ENCODE data around the gene FUBP1. TPM values are rescaled to one million over a fixed set of nuclear protein-coding genes. Genes with fewer than 3 reads are reported as not detected.

The FUBP1 gene
- polyA plus RNA-seq, 3 donors, result 16.5 to 47.3 (median 16.5) TPM

- intact Hi-C loops (cut with micrococcal nuclease), result no loop called here
- Histone ChIP-seq H3K4me2 (replicated peaks; ENCODE audit: extremely low read depth, low read length, poor library complexity, severe bottlenecking) (no peak overlapping the region), H3K27ac (ENCODE audit: low read depth in 1 of 2, low read length in 2 of 2) (no peak overlapping the region), H3K9ac (ENCODE audit: insufficient read depth, low read length, poor library complexity, severe bottlenecking) (no peak overlapping the region), H3K79me2 (ENCODE audit: insufficient read depth, low read length) (peaks cover 92% of the 10 kb centered on the region), H3K4me3 (replicated peaks in 1 of 3; ENCODE audit: low read depth in 2 of 3, low read length in 3 of 3) (no peak overlapping the region), H3K36me3 (replicated peaks in 1 of 2; ENCODE audit: control insufficient read depth in 1 of 2, insufficient read depth in 2 of 2, low read length in 2 of 2) (peaks cover 64 to 80% of the 10 kb centered on the region in 2 donors), H3K27me3 (ENCODE audit: control insufficient read depth in 2 of 2, insufficient read depth in 2 of 2, low read length in 2 of 2) (no peaks in the 10 kb centered on the region), H3K9me3 (replicated peaks in 1 of 2; ENCODE audit: control insufficient read depth in 1 of 2, insufficient read depth in 1 of 2, low read length in 2 of 2) (no peaks in the 10 kb centered on the region), H4K20me1 (ENCODE audit: insufficient read depth, low read length) (peaks cover 100% of the 10 kb centered on the region), H3K4me1 (ENCODE audit: control insufficient read depth in 1 of 2, insufficient read depth in 2 of 2, low read length in 2 of 2) (no peaks in the 10 kb centered on the region), H2AFZ (ENCODE audit: insufficient read depth, low read depth, low read length, poor library complexity, severe bottlenecking) (no peak overlapping the region)
- DNase-seq, result no peak
- Mint-ChIP-seq H3K36me3 (peaks cover 46 to 67% of the 10 kb centered on the region in 2 donors), H3K27me3 (ENCODE audit: low read depth in 3 of 3) (no peaks in the 10 kb centered on the region), H3K4me1 (peaks cover 4% of the 10 kb centered on the region), H3K27ac (no peak overlapping the region), H3K4me3 (no peak overlapping the region), H3K9me3 (peaks cover 0 to 1% (median 0%) of the 10 kb centered on the region in 7 donors)
- WGBS (ENCODE audit: insufficient coverage), result no CpG with 5 or more reads among the region's 1 CpG
- no peak for TF ChIP-seq CTCF (IDR thresholded peaks at IDR 0.05)
Observed at GRCh38 chr1:77970192-77970591, 8.7 kb downstream of the FUBP1 start.

- Histone ChIP-seq H3K27me3 (ENCODE audit: control insufficient read depth in 2 of 2, insufficient read depth in 2 of 2, low read length in 2 of 2) (no peaks in the 10 kb centered on the region), H3K4me3 (replicated peaks in 1 of 3; ENCODE audit: low read depth in 2 of 3, low read length in 3 of 3) (no peak overlapping the region), H3K9ac (ENCODE audit: insufficient read depth, low read length, poor library complexity, severe bottlenecking) (no peak overlapping the region), H3K9me3 (replicated peaks in 1 of 2; ENCODE audit: control insufficient read depth in 1 of 2, insufficient read depth in 1 of 2, low read length in 2 of 2) (no peaks in the 10 kb centered on the region), H3K27ac (ENCODE audit: low read depth in 1 of 2, low read length in 2 of 2) (peak overlapping the region in 1 of 2 donors; percentile 1), H3K4me1 (ENCODE audit: control insufficient read depth in 1 of 2, insufficient read depth in 2 of 2, low read length in 2 of 2) (no peaks in the 10 kb centered on the region), H4K20me1 (ENCODE audit: insufficient read depth, low read length) (peaks cover 88% of the 10 kb centered on the region), H2AFZ (ENCODE audit: insufficient read depth, low read depth, low read length, poor library complexity, severe bottlenecking) (no peak overlapping the region), H3K36me3 (replicated peaks in 1 of 2; ENCODE audit: control insufficient read depth in 1 of 2, insufficient read depth in 2 of 2, low read length in 2 of 2) (peaks cover 96 to 99% of the 10 kb centered on the region in 2 donors), H3K4me2 (replicated peaks; ENCODE audit: extremely low read depth, low read length, poor library complexity, severe bottlenecking) (no peak overlapping the region), H3K79me2 (ENCODE audit: insufficient read depth, low read length) (peaks cover 56% of the 10 kb centered on the region)
- H3K9me3 Mint-ChIP-seq, result no peaks in the 10 kb centered on the region
- H3K27ac Mint-ChIP-seq, result peak overlapping the region in 2 of 7 donors; percentile 0 to 46
- H3K27me3 Mint-ChIP-seq (ENCODE audit: low read depth in 3 of 3), result no peaks in the 10 kb centered on the region
- DNase-seq, result no peak
- TF ChIP-seq CTCF (IDR thresholded peaks at IDR 0.05), result no peak
- intact Hi-C loops (cut with micrococcal nuclease), result no loop called here
- no peaks in the 10 kb centered on the region for H3K4me1 Mint-ChIP-seq
- WGBS (ENCODE audit: insufficient coverage), result 98% methylated on average over 3 of the region's 3 CpGs
- peaks cover 76 to 88% of the 10 kb centered on the region in 2 donors for H3K36me3 Mint-ChIP-seq
- H3K4me3 Mint-ChIP-seq, result no peak overlapping the region
Observed at GRCh38 chr1:77966291-77966690, 12.6 kb downstream of the FUBP1 start.
